GM12891 (cell line): ENCODE data around the gene ZNF880.

ENCODE experiments used
- PAX5 ChIP-seq: IDR thresholded peaks from 2 replicates; pipeline ENCODE4 v1.6.1; 2011; ENCODE audit warnings: low read length, moderate library complexity, mild to moderate bottlenecking; ENCODE audit not compliant: insufficient read depth, severe bottlenecking
- POLR2A ChIP-seq: IDR thresholded peaks from 2 replicates; pipeline ENCODE4 v1.6.1; 2011; ENCODE audit warnings: low read depth, low read length, control low read depth
- POLR2AphosphoS5 ChIP-seq: IDR thresholded peaks from 2 replicates; pipeline ENCODE4 v1.6.1; 2011; ENCODE audit warnings: low read depth, low read length, control low read depth
- SPI1 ChIP-seq: IDR thresholded peaks from 2 replicates; pipeline ENCODE4 v1.6.1; 2011; ENCODE audit warnings: low read depth, low read length, control low read depth
- TAF1 ChIP-seq: IDR thresholded peaks from 2 replicates; pipeline ENCODE4 v1.6.1; 2011; ENCODE audit warnings: low read depth, low read length, control low read depth

GRCh38 chr19:52370341-52370710 is 603 bp downstream of the ZNF880 start:
- TF ChIP-seq TAF1 = no peak
- TF ChIP-seq POLR2A = no peak
- no peak for TF ChIP-seq POLR2AphosphoS5
- TF ChIP-seq SPI1 = no peak
- TF ChIP-seq PAX5 = no peak
